Muscle of arm (tissue), 12 donors: ENCODE results near the gene IL17D. TPM values are rescaled to one million over a fixed set of nuclear protein-coding genes. Genes with fewer than 3 reads are reported as not detected.
A peak's percentile ranks its signal among the peaks of the same experiment; 100 is the strongest.
"Not testable (repeated sequence)": the region's sequence is repeated elsewhere in the genome, so short reads cannot be mapped to it uniquely, and the experiment has no call there.

ENCODE experiments used
- DNase-seq: peaks from one replicate; pipeline ENCODE4 v3.0.0-alpha.2; 2013
- polyA plus RNA-seq, 12 donors: library from polyadenylated mRNA; unstranded; fragments of 120-200 nt; gene quantifications; one replicate each; pipeline ENCODE4 v1.2.1, GENCODE V29; 2013; ENCODE audit not compliant: insufficient read length in 12 of 12

The IL17D gene
- polyA plus RNA-seq, 12 donors, result 20.7 to 53.0 (median 32.6) TPM; not detected in 1

DNA sequence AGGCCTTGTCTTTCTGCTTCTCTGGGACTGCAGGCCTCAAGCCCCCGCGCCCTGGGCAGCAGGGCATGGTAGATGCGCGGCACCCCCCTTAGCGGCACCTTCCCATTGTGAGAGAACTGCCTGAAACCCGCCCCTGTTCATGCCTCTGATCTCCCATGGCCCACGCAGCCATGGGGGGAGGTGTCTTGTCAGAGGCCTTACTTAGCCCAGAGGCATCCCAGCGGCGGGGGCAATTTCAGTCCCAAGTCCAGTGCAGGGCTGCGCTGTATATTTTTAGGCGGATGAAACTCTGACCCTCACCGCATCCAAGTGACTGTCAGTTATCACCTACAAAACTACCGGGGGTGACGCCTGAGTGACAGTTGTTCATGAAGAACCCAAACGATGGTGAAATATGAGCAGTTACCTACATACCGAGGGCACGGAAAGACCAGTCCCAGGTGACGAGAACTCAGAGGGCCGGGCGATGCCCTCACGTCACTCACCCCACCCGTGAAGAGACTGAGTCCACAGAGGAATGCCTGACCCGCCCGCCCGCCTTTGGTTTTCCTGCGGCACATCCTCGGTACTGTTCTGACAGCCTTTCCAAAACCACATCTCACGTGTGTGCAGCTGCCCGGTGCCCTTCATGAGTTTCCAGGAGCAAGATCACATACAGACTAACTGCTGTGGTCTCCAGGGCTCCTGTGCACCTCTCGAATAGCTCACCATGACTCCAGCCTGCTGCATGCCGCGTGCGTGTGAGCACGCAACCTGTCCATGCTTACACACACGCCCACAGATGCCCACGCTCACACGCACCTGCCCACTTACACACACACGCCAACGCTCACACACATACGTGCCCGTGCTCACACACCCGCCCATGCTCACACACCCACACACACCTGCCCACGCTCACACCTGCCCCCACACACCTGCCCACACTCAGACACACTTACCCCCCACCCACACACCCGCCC, 14.4 kb downstream of the IL17D start:
- no peak for DNase-seq

GRCh38 chr13:20718958-20719566, 15.6 kb downstream of the IL17D start:
- no peak for DNase-seq

DNA sequence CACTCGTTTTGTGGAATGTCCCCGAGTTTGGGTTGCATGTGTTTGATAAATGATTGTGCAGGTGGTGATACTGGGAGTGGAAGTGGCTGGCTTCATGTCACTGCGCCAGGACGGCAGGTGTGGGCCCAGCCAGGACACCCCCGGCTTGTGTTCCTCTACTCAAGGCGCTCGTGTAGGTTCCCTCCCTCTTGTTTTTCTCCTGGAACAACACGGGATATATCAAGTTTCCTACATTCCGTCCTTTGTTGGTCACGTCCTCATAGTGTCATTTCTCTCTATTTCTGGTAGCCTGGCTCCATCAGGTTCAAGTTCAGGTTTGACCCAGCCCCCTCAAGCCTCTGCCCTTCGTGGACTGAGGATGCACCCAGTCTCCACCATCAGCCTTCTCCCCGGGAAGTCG, 16.3 kb downstream of the IL17D start:
- no peak for DNase-seq

DNA sequence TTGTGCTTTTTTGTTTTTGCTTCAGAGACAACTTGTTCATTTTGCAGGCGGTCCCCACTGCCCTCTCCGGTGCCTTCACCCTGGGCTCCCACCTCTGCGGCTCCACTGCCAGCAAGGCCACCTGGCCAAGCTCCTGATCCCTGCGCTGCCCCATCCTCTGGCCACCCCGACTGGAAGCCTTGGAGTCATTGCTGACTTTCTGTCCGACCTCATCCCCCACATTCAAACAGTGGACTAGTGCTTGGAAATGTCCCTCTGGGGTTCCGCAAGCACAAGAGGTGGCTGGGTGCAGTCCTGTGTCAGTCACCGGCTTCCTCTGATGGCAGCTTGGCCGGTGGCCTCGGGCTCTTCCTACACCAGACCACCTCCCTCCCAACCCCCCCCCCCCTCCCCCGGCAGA, 17.0 kb downstream of the IL17D start:
- no peak for DNase-seq

DNA sequence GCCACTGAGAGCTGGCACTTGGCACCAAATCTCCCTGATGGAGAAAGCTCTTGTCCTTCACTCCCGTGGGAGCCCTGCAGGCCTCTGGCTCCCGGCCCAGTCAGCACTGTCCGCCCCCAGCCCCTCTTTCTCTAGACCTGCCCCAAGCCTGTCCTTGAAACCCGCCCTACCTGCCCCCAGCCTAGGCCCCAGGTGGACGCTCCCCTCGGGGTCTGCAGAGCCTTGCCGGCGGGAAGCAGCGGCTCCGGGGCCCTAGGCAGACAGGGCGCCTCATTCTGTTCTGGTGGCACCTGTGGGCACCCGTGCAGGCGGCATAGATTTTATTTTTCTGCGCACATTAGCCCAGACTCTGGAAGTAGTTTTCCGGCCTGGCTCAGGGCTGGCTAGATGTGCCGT, 17.6 kb downstream of the IL17D start:
- no peak for DNase-seq

DNA sequence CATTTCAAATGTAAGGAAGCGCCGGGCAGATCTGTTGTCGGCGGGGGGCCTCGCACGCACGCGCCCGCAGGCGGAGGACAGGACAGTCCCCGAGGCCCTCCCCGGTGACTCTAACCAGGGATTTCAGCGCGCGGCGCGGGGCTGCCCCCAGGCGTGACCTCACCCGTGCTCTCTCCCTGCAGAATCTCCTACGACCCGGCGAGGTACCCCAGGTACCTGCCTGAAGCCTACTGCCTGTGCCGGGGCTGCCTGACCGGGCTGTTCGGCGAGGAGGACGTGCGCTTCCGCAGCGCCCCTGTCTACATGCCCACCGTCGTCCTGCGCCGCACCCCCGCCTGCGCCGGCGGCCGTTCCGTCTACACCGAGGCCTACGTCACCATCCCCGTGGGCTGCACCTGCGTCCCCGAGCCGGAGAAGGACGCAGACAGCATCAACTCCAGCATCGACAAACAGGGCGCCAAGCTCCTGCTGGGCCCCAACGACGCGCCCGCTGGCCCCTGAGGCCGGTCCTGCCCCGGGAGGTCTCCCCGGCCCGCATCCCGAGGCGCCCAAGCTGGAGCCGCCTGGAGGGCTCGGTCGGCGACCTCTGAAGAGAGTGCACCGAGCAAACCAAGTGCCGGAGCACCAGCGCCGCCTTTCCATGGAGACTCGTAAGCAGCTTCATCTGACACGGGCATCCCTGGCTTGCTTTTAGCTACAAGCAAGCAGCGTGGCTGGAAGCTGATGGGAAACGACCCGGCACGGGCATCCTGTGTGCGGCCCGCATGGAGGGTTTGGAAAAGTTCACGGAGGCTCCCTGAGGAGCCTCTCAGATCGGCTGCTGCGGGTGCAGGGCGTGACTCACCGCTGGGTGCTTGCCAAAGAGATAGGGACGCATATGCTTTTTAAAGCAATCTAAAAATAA, 18.2 kb downstream of the IL17D start:
- no peak for DNase-seq

- no peak for DNase-seq
These were observed 24.4 kb downstream of the IL17D start for GRCh38 chr13:20727856-20728255.

GRCh38 chr13:20728579-20729311, 25.2 kb downstream of the IL17D start:
- peak; percentile 82 for DNase-seq

DNA sequence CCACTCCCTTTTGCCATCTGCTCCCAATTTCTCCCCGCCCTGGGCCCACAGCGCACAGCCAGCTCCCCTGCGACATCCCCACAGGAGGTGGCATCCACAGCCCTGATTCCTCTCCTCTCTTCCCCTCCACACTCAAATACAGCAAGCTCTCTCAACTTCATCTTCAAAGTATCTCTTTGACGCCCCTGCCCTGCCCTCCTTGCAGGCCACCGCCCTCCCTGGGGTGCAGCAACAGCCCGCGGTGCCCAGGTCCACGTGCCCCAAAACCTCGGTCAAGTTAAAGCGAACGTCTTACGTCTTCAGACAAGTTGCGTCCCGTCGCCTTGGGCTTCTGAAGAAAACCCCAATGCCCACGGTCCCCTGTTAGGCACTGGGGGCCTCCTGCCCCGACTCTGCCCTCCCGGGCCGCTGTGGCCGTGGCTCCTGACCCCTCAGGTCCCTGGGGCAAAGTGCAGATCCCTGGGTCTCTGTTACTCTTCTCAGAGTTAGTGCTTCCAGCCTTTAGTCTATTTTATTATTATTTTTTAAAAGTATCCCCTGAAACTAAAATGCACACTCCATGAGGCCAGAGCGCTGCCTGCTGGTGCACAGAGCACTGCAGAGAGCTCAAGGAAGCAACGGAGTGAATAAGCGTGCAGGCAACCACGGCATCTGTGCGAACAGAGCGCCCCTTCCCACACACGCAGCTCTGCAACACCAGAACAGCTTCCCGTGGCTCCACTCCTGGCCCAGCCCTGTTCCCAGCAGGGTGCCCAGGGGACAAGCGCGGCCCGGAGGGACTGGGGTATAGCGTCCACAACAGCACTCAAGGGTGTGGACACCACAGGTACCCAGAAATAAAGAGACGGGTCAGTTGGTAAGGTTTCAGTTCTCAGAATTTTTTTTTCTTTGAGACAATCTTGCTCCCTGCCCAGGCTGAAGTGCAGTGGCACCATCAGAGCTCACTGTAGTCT, 26.4 kb downstream of the IL17D start:
- DNase-seq, result no peak

DNA sequence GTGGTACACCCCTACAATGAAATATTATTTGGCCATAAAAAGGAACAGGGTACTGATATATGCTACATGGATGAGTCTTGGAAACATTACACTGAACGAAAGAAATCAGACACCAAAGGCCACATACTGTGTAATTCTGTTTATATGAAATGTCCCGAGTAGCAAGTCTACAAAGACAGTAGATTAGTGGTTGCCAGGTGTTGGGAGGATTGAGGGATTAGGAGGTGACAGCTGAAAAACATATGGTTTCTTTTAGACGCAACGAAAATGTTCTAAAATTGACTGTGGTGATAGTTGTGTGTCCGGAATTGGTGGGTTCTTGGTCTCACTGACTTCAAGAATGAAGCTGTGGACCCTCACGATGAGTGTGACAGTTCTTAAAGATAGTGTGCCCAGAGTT, 35.1 kb downstream of the IL17D start:
- no peak for DNase-seq

GRCh38 chr13:20740021-20740420, 36.5 kb downstream of the IL17D start:
- no peak for DNase-seq

DNA sequence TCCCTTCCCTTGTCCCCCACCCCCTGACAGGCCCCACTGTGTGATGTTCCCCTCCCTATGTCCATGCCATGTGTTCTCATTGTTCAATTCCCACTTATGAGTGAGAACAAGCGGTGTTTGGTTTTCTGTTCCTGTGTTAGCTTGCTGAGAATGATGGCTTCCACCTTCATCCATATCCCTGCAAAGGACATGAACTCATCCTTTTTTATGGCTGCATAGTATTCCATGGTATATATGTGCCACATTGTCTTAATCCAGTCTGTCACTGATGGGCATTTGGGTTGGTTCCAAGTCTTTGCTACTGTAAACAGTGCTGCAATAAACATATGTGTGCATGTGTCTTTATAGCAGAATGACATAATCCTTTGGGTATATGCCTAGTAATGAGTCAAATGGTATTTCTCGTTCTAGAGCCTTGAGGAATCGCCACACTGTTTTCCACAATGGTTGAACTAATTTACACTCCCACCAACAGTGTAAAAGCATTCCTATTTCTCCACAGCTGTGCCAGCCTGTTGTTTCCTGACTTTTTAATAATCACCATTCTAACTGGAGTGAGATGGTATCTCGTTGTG, 40.4 kb downstream of the IL17D start:
- DNase-seq, result not testable (repeated sequence)

GRCh38 chr13:20749377-20749776, 45.9 kb downstream of the IL17D start:
- no peak for DNase-seq

- DNase-seq, result no peak
These were observed 50.5 kb downstream of the IL17D start for GRCh38 chr13:20754009-20754408.

DNA sequence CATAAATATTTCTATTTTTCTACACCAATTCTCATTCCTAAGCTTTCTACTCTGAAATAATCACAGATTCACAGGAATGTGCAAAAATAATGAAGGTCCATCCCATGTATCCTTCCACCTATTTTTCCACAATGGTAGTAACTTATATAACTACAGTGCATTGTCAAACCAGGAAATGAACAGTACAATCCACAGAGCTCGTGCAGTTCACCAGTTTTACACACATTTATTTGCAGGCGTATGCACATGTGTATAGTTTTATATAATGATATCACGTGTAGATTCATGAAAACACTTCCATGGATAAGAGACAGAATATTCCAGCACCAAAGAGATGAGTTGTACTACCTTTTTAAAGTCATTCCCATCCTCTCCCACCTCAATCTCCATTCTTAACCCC, 57.4 kb downstream of the IL17D start:
- DNase-seq, result no peak

- DNase-seq, result no peak
These were observed 63.9 kb downstream of the IL17D start for GRCh38 chr13:20767309-20767943.

DNA sequence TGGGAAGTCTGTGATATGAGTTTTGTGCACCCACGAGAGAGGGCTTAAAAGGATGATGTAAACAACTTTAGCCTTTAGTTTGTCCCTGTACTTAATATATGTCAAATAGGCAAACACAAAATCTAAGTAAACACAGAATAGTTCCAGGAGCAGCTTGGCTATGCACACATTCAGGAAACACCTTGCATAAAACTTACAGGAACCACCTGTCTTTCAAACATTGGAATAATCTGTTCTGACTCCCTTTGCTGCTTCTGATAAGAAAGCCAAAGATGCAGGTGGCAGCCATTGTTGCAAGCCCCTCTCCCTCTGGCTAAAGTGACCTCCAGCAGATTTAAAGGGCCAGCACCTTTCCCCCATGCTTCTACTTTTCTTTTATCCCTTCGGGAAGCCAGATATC, 65.6 kb downstream of the IL17D start:
- DNase-seq, result no peak

- DNase-seq, result no peak
These were observed 66.3 kb downstream of the IL17D start for GRCh38 chr13:20769834-20770233.
